Uterus (tissue), 4 donors: Measurements from ENCODE around the gene F5. TPM values are rescaled to one million over a fixed set of nuclear protein-coding genes. Genes with fewer than 3 reads are reported as not detected.

Experiments
- DNase-seq, 2 donors: peaks; one replicate each; pipeline ENCODE4 v3.0.0-alpha.2; 2019 to 2020
- H3K27ac ChIP-seq, 2 donors: fragments of 200-600 bp; sonication (generic); 1 replicate in 1 of 2; 2 replicates in 1 of 2; pipeline ENCODE4 v1.5.1; 2016 to 2018
- H3K27me3 ChIP-seq, 2 donors: fragments of 200-600 bp; sonication (generic); one replicate each; pipeline ENCODE4 v1.5.1; 2018 to 2019; ENCODE audit warnings: control low read depth in 1 of 2
- H3K36me3 ChIP-seq, 2 donors: fragments of 200-600 bp; sonication (generic); one replicate each; pipeline ENCODE4 v1.5.1; 2019; ENCODE audit warnings: control low read depth in 1 of 2
- H3K4me1 ChIP-seq, 2 donors: fragments of 200-600 bp; sonication (generic); one replicate each; pipeline ENCODE4 v1.5.1; 2018 to 2019; ENCODE audit warnings: control low read depth in 1 of 2
- H3K4me3 ChIP-seq, 2 donors: fragments of 200-600 bp; sonication (generic); 1 replicate in 1 of 2; 2 replicates in 1 of 2; pipeline ENCODE4 v1.5.1; 2018 to 2019; ENCODE audit warnings: mild to moderate bottlenecking in 1 of 2
- H3K9me3 ChIP-seq, 2 donors: fragments of 200-600 bp; sonication (generic); one replicate each; pipeline ENCODE4 v1.5.1; 2019; ENCODE audit warnings: control low read depth in 1 of 2
- POLR2A ChIP-seq, 2 donors: fragments of 450-650 bp; IDR thresholded peaks; one replicate each; pipeline ENCODE4 v1.6.1; 2016; ENCODE audit warnings: antibody characterized with exemption in 2 of 2, mild to moderate bottlenecking in 1 of 2, moderate library complexity in 1 of 2
- intact Hi-C: fragments of 100-400 bp; cut with DNase I; formaldehyde crosslinking; loops from one replicate; pipeline ENCODE4 v1.15.1; 2023; ENCODE audit warnings: low total_unique reads
- total RNA-seq, 4 donors: library from RNA; depleted of rRNA in 3 of 4; stranded (reverse); fragments of >200 nt in 3 of 4; gene quantifications; one replicate each; pipeline versions ENCODE4 v1.1.0 to v1.2.4, GENCODE V29; 2014 to 2023
- TF ChIP-seq, protein P1 (sequence below), 4 experiments: fragments of 200-600 bp in 2 of 4; fragments of 450-650 bp in 2 of 4; sonication (generic) in 2 of 4; IDR thresholded peaks; one replicate each; pipeline ENCODE4 v1.5.1; 2016 to 2019; ENCODE audit warnings: antibody characterized with exemption in 4 of 4, mild to moderate bottlenecking in 2 of 4, moderate library complexity in 1 of 4
- donor health status: DM: yes; HTN: yes; CAD: no.

Gene F5
- total RNA-seq, 4 donors from 2014 or later, result under 0.01 to 1.3 (median 0.43) TPM; not detected in 1

- intact Hi-C loops, result no loop called here
- Histone ChIP-seq H3K9me3 (no peaks in the 10 kb centered on the region), H3K4me3 (no peak overlapping the region), H3K27me3 (no peaks in the 10 kb centered on the region), H3K27ac (no peak overlapping the region), H3K36me3 (no peaks in the 10 kb centered on the region), H3K4me1 (no peaks in the 10 kb centered on the region)
- no peak for TF ChIP-seq POLR2A (IDR thresholded peaks at IDR 0.05)
- TF ChIP-seq, protein P1, sequence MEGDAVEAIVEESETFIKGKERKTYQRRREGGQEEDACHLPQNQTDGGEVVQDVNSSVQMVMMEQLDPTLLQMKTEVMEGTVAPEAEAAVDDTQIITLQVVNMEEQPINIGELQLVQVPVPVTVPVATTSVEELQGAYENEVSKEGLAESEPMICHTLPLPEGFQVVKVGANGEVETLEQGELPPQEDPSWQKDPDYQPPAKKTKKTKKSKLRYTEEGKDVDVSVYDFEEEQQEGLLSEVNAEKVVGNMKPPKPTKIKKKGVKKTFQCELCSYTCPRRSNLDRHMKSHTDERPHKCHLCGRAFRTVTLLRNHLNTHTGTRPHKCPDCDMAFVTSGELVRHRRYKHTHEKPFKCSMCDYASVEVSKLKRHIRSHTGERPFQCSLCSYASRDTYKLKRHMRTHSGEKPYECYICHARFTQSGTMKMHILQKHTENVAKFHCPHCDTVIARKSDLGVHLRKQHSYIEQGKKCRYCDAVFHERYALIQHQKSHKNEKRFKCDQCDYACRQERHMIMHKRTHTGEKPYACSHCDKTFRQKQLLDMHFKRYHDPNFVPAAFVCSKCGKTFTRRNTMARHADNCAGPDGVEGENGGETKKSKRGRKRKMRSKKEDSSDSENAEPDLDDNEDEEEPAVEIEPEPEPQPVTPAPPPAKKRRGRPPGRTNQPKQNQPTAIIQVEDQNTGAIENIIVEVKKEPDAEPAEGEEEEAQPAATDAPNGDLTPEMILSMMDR (IDR thresholded peaks at IDR 0.05), result no peak
- DNase-seq, result no peak
These were observed 111.8 kb downstream of the F5 start for GRCh38 chr1:169474302-169474995.

GRCh38 chr1:169473347-169473746, 112.9 kb downstream of the F5 start:
- H3K4me3 ChIP-seq, result no peak overlapping the region
- no peaks in the 10 kb centered on the region for H3K27me3 ChIP-seq
- H3K27ac ChIP-seq, result no peak overlapping the region
- no peaks in the 10 kb centered on the region for H3K4me1 ChIP-seq
- no peaks in the 10 kb centered on the region for H3K36me3 ChIP-seq
- intact Hi-C loops, result no loop called here
- no peaks in the 10 kb centered on the region for H3K9me3 ChIP-seq
- DNase-seq, result no peak
- no peak for TF ChIP-seq POLR2A (IDR thresholded peaks at IDR 0.05)
- TF ChIP-seq, protein P1 (IDR thresholded peaks at IDR 0.05), result no peak

DNA sequence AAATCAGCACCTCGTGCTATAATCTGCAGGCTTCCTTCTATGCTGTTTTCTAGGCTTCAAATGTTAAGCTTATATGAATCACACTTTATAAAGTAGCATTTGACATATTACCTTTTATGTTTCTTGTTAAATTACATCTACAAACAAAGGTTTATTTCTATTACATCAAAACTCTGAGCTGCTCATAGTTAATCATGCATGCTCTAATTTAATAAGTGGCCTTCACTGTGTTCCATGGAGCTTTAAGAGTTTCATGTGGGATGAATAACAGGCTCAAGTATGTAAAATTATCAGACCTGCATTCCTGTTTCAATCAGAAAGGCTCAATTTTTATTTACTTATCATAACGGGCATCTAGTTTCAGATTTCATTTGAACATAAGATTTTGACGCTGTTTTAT, 113.5 kb downstream of the F5 start:
- TF ChIP-seq, protein P1 (IDR thresholded peaks at IDR 0.05), result no peak
- TF ChIP-seq POLR2A (IDR thresholded peaks at IDR 0.05), result no peak
- Histone ChIP-seq H3K36me3 (no peaks in the 10 kb centered on the region), H3K27ac (no peak overlapping the region), H3K4me3 (no peak overlapping the region), H3K4me1 (no peaks in the 10 kb centered on the region), H3K27me3 (no peaks in the 10 kb centered on the region), H3K9me3 (no peaks in the 10 kb centered on the region)
- intact Hi-C loops, result no loop called here
- DNase-seq, result no peak

DNA sequence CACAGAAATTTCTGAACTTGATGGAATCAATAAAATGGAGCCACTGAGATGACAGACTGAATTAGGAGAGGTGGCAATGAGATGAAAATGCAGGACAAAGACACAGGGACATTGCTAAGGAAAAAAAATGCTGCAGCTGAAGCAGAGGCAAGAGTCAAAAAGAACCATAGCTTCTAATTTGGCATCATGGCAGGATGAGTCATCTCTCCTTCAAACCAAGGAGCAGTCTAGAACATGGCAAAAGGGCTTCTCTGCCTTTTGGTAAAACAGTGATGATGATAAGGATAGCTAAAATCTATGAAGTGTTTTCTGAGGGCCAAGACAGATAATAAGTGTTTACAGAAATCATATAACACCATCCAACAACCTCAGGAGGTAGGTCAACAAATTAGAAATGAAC, 117.3 kb downstream of the F5 start:
- intact Hi-C loops, result loop anchor here (5.0 kb wide), 1 partner anchor 78 kb away; no protein-coding TSS in a partner anchor
- Histone ChIP-seq H3K27ac (no peak overlapping the region), H3K27me3 (no peaks in the 10 kb centered on the region), H3K36me3 (no peaks in the 10 kb centered on the region), H3K4me3 (no peak overlapping the region), H3K9me3 (no peaks in the 10 kb centered on the region), H3K4me1 (no peaks in the 10 kb centered on the region)
- no peak for TF ChIP-seq POLR2A (IDR thresholded peaks at IDR 0.05)
- TF ChIP-seq, protein P1 (IDR thresholded peaks at IDR 0.05), result no peak
- no peak for DNase-seq

DNA sequence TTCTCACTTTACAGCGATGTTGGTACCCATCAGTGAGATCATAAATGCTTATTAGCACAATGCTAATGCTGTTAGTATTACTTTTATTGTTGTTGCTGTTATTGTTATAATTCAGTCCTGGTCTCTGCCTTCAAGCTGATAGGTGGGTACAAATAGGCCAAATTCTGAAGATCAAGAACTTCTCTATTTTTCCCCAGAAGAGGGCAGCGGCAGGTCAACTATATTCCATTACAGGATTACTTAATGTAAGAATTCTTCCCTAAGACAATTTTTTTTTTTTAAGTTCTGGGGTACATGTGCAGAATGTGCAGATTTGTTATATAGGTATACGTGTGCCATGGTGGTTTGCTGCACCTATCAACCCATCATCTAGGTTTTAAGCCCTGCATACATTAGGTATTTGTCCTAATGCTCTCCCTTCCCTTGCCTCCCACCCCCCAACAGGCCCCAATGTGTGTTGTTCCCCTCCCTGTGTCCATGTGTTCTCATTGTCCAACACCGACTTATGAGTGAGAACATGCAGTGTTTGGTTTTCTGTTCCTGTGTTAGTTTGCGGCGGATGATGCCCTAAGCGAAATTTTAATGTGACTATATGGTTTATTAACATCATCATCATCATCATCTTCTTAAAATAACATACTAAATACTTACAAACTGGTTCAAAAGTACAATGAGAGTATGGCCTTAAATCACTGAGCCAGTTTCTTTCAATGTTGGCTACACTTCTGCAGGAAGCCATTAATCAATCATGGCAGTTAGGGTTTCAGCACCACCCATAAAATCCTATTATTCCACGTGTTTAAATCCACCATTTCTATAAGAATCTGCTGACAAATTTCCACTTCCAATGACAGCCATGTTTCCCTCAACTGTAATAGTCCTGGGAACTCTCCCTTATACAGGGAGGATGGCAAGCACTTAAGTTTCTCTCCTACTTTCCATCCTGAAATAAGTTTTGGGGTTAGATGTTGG, 119.7 kb downstream of the F5 start:
- TF ChIP-seq, protein P1 (IDR thresholded peaks at IDR 0.05), result peak; percentile 28 to 44 (median 36)
- no peak for TF ChIP-seq POLR2A (IDR thresholded peaks at IDR 0.05)
- H3K4me3 ChIP-seq, result no peak overlapping the region
- no peaks in the 10 kb centered on the region for H3K4me1 ChIP-seq
- intact Hi-C loops, result loop anchor here (5.0 kb wide), 1 partner anchor 81 kb away; no protein-coding TSS in a partner anchor
- peak in 1 of 2 donors; percentile 43 for DNase-seq
- no peak overlapping the region for H3K27ac ChIP-seq
- H3K36me3 ChIP-seq, result no peaks in the 10 kb centered on the region
- H3K27me3 ChIP-seq, result no peaks in the 10 kb centered on the region
- no peaks in the 10 kb centered on the region for H3K9me3 ChIP-seq
